GM12874 (cell line): ENCODE results near the gene AUP1.

Experiments used
- CTCF ChIP-seq: IDR thresholded peaks from 2 replicates; pipeline ENCODE4 v1.5.1; 2011; ENCODE audit warnings: low read depth, mild to moderate bottlenecking, control low read depth, low read length, moderate library complexity; ENCODE audit not compliant: insufficient read depth

AUP1 gene

DNA sequence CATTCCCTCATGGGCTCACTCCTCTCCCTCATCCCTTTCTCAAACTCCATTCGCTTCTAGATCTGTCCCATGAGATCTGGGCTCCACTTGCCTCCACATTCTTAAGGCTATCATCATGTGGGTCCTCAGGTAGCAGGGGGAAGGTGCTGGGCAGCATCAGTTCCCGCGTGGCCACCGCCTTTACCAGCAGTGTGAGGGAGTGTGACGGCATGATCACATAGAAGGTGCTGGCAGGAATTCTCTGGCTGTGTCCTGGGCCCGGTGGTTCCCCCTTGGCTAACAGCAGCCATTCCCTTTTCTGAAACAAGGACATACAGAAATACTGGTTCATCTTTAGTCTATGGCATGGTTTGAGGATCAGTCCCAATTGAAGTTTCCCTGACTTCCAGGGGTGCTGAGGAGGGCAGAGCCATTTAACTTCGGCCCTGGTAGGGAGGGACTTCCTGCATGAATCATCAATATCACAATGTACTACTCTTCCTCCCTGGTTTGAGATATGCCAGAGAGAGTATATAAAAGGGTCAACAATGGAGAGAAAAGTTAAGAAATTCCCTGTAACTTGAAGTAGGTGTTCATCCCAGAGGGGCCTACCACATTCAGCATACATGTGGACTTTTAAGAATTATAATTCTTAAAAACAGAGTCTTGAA lies 32.7 kb upstream of the AUP1 start:
- no peak for TF ChIP-seq CTCF

DNA sequence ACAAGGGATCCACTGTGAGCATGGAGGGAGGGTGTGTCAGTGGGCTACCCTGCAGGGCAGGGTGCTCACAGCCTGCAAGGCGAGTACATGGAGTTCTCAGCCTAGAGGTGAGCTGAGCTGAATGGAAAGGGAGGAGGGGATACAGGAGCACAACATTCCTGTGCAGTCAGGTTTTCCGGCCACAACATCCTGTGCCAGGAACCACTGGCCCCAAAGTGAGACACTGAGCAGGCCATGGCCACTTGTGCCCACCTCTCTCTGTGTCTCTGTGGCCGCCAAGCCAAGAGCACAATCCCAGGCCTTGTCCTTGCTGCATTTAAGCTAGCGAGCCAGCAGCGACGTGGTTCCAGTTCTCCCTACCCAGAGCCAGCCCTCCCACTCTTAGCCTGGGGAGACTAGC lies 31.1 kb upstream of the AUP1 start:
- no peak for TF ChIP-seq CTCF

GRCh38 chr2:74559912-74560311 lies 30.4 kb upstream of the AUP1 start:
- no peak for TF ChIP-seq CTCF

GRCh38 chr2:74558284-74559230 lies 29.1 kb upstream of the AUP1 start:
- no peak for TF ChIP-seq CTCF

DNA sequence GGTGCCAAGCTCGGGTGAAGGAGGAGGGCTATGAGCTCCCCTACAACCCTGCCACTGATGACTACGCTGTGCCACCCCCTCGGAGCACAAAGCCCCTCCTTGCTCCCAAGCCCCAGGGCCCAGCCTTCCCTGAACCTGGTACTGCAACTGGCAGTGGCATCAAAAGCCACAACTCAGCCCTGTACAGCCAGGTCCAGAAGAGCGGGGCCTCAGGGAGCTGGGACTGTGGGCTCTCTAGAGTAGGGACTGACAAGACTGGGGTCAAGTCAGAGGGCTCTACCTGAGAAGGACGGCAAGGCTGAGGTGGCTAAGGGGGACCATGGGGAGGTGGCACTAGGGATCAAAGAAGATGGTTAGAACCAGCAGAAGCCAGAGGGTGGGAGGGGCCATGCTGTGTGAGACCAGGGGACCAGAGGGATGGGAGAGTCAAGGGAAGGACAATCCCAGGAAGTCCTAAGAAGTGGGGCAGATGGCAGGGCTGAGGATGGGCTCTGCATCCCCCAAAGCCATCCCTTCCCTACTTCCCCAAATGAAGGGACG lies 27.4 kb upstream of the AUP1 start:
- no peak for TF ChIP-seq CTCF

GRCh38 chr2:74556159-74556558 lies 26.7 kb upstream of the AUP1 start:
- no peak for TF ChIP-seq CTCF

DNA sequence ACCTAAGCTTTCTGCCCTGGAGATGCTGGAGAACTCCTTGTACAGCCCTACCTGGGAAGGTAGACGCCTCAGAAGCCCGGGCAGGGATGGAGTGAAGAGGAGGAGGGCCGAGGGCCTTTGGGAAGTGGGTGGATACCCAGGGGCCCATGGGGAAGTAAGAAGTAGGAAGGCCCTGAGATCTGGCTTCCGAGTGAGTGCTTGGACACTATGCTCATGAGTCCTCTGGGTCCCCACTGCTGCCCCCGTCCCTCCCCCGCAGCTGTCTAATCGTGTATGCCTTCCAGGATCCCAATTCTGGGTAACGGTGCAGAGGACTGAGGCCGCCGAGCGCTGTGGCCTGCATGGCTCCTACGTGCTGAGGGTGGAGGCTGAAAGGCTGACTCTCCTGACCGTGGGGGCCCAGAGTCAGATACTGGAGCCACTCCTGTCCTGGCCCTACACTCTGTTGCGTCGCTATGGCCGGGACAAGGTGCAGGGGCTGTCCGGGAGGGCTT lies 26.2 kb upstream of the AUP1 start:
- no peak for TF ChIP-seq CTCF
